OCI-LY7 (cell line): ENCODE results near the gene OR51A2. TPM values are rescaled to one million over a fixed set of nuclear protein-coding genes. Genes with fewer than 3 reads are reported as not detected.
A peak's percentile ranks its signal among the peaks of the same experiment; 100 is the strongest.

Experiments
- BruUV-seq: library from RNA; stranded (reverse); fragments of 400-500 nt; replicated peaks from 2 replicates; lab custom pipeline; 2021; lab: Mats Ljungman, UMichigan
- CTCF ChIA-PET: fragments of 300-600 bp; sonication (Branson Sonifier 250); formaldehyde crosslinking; loops from one replicate; lab custom pipeline; 2022; ENCODE audit warnings: antibody characterized with exemption; ENCODE audit not compliant: unreplicated experiment; lab: Charles Lee
- POLR2A ChIA-PET: fragments of 300-600 bp; sonication (Branson Sonifier 250); formaldehyde crosslinking; loops from one replicate; lab custom pipeline; 2022; ENCODE audit warnings: antibody characterized with exemption; lab: Charles Lee
- DNase-seq: peaks from one replicate; pipeline ENCODE4 v3.0.0-alpha.2; 2015; ENCODE audit warnings: low spot score
- H2AFZ ChIP-seq: fragments of 200-600 bp; sonication (generic), shearing (Covaris generic); 2 replicates; pipeline ENCODE4 v1.6.1; 2014; ENCODE audit warnings: mild to moderate bottlenecking, antibody characterized with exemption, low read length, moderate library complexity
- H3K27ac ChIP-seq: fragments of 200-600 bp; sonication (generic); 2 replicates; pipeline ENCODE4 v1.5.1; 2014; ENCODE audit warnings: mixed run types, low read depth, mild to moderate bottlenecking, moderate library complexity, low read length, inconsistent platforms; ENCODE audit not compliant: poor library complexity, severe bottlenecking
- H3K36me3 ChIP-seq: fragments of 200-600 bp; sonication (generic); 2 replicates; pipeline ENCODE4 v1.6.1; 2014; ENCODE audit warnings: mild to moderate bottlenecking, antibody characterized with exemption, low read length, moderate library complexity, mixed read lengths; ENCODE audit not compliant: insufficient read depth
- H3K4me1 ChIP-seq: fragments of 200-600 bp; sonication (generic); 2 replicates; pipeline ENCODE4 v1.5.1; 2014; ENCODE audit warnings: mild to moderate bottlenecking, low read length; ENCODE audit not compliant: insufficient read depth, poor library complexity, severe bottlenecking
- H3K4me2 ChIP-seq: fragments of 200-600 bp; sonication (generic); 2 replicates; pipeline ENCODE4 v1.6.1; 2014; ENCODE audit warnings: mild to moderate bottlenecking, low read length
- H3K4me3 ChIP-seq: fragments of 200-600 bp; sonication (generic); 2 replicates; pipeline ENCODE4 v1.5.1; 2014; ENCODE audit warnings: mild to moderate bottlenecking, low read depth, low read length; ENCODE audit not compliant: poor library complexity, severe bottlenecking
- H3K79me2 ChIP-seq: fragments of 200-600 bp; sonication (generic); 2 replicates; pipeline ENCODE4 v1.6.1; 2016; ENCODE audit warnings: low read depth, mild to moderate bottlenecking, low read length, moderate library complexity, mixed read lengths; ENCODE audit not compliant: insufficient read depth
- H3K9me2 ChIP-seq: fragments of 200-600 bp; sonication (generic); 2 replicates; pipeline ENCODE4 v1.6.1; 2016; ENCODE audit warnings: mild to moderate bottlenecking, low read length, mixed read lengths; ENCODE audit not compliant: insufficient read depth
- H3K9me3 ChIP-seq: fragments of 200-600 bp; sonication (generic); 2 replicates; pipeline ENCODE4 v1.6.1; 2014; ENCODE audit warnings: mild to moderate bottlenecking, mixed run types, low read length, mixed read lengths
- H4K20me1 ChIP-seq: fragments of 200-600 bp; sonication (generic); 2 replicates; pipeline ENCODE4 v1.6.1; 2014; ENCODE audit warnings: mild to moderate bottlenecking, antibody characterized with exemption, low read length, moderate library complexity, mixed read lengths; ENCODE audit not compliant: insufficient read depth
- EZH2phosphoT487 ChIP-seq: fragments of 200-600 bp; sonication (generic); IDR thresholded peaks from 2 replicates; pipeline ENCODE4 v1.6.1; 2018; ENCODE audit warnings: low read depth, borderline replicate concordance, mild to moderate bottlenecking, mixed run types, antibody characterized with exemption, low read length, moderate library complexity, mixed read lengths
- intact Hi-C: fragments of 100-400 bp; cut with micrococcal nuclease; formaldehyde crosslinking; loops from one replicate; pipeline ENCODE4 v1.10.0; 2022; ENCODE audit not compliant: unreplicated experiment
- total RNA-seq, 2 experiments: library from RNA; depleted of rRNA in 1 of 2; stranded (reverse); fragments of >200 nt in 1 of 2; shearing (Covaris generic) in 1 of 2; gene quantifications; 2 replicates each; pipeline ENCODE4 v1.2.3, GENCODE V29; 2014 to 2022
- TF ChIP-seq, protein P1 (sequence below): fragments of 200-600 bp; sonication (generic); conservative IDR thresholded peaks from 2 replicates; pipeline ENCODE4 v1.5.1; 2014; ENCODE audit warnings: mild to moderate bottlenecking, antibody characterized with exemption, low read length, moderate library complexity, mixed read lengths

Gene OR51A2
- total RNA-seq, 2 experiments from 2014 or later = not detected

- TF ChIP-seq, protein P1, sequence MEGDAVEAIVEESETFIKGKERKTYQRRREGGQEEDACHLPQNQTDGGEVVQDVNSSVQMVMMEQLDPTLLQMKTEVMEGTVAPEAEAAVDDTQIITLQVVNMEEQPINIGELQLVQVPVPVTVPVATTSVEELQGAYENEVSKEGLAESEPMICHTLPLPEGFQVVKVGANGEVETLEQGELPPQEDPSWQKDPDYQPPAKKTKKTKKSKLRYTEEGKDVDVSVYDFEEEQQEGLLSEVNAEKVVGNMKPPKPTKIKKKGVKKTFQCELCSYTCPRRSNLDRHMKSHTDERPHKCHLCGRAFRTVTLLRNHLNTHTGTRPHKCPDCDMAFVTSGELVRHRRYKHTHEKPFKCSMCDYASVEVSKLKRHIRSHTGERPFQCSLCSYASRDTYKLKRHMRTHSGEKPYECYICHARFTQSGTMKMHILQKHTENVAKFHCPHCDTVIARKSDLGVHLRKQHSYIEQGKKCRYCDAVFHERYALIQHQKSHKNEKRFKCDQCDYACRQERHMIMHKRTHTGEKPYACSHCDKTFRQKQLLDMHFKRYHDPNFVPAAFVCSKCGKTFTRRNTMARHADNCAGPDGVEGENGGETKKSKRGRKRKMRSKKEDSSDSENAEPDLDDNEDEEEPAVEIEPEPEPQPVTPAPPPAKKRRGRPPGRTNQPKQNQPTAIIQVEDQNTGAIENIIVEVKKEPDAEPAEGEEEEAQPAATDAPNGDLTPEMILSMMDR = peak; percentile 45; the same call in 1 of the 2 replicates
- no peak for TF ChIP-seq EZH2phosphoT487
- no peaks in the 10 kb centered on the region for H3K79me2 ChIP-seq
- H3K4me3 ChIP-seq = no peak overlapping the region
- CTCF ChIA-PET = no interaction called here
- H3K9me3 ChIP-seq = no peaks in the 10 kb centered on the region
- H3K4me1 ChIP-seq = no peaks in the 10 kb centered on the region
- DNase-seq = no peak
- no peak overlapping the region for H3K27ac ChIP-seq
- H4K20me1 ChIP-seq = no peaks in the 10 kb centered on the region
- H3K4me2 ChIP-seq = no peak overlapping the region
- no TSS peak for BruUV-seq
- intact Hi-C loops = no loop called here
- H2AFZ ChIP-seq = no peak overlapping the region
- H3K36me3 ChIP-seq = no peaks in the 10 kb centered on the region
- H3K9me2 ChIP-seq = no peaks in the 10 kb centered on the region
- POLR2A ChIA-PET = interaction anchor here (0.5 kb wide), 1 partner anchor 126 kb away, joined by 3 read pairs; no protein-coding TSS in a partner anchor
These were observed 35.5 kb upstream of the OR51A2 start for GRCh38 chr11:4991060-4991459.

DNA sequence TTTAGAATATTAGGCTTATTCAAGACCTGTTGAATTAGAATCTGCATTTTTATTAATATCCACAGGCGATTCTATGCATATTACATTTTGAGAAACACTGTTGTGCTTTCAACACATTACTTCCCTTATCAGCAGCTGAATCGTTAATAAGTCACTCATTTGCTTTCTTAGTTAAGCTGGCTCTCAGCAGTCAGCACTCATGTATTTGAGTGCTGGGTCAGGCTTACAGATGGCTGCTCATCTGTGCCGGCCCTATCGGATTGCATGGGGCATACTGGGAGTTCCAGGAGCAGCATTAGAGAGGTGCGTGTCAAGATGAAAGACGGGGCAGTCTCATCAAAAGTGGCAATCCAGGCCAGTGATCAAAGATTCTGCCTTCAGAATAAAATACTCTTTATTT lies 28.3 kb upstream of the OR51A2 start:
- POLR2A ChIA-PET = no interaction called here
- Histone ChIP-seq H3K4me2 (no peak overlapping the region), H3K27ac (no peak overlapping the region), H4K20me1 (no peaks in the 10 kb centered on the region), H2AFZ (no peak overlapping the region), H3K9me3 (no peaks in the 10 kb centered on the region), H3K4me1 (no peaks in the 10 kb centered on the region), H3K4me3 (no peak overlapping the region), H3K79me2 (no peaks in the 10 kb centered on the region), H3K9me2 (no peaks in the 10 kb centered on the region), H3K36me3 (no peaks in the 10 kb centered on the region)
- DNase-seq = no peak
- no TSS peak for BruUV-seq
- CTCF ChIA-PET = no interaction called here
- intact Hi-C loops = no loop called here
- no peak for TF ChIP-seq EZH2phosphoT487
- TF ChIP-seq, protein P1 = no peak

DNA sequence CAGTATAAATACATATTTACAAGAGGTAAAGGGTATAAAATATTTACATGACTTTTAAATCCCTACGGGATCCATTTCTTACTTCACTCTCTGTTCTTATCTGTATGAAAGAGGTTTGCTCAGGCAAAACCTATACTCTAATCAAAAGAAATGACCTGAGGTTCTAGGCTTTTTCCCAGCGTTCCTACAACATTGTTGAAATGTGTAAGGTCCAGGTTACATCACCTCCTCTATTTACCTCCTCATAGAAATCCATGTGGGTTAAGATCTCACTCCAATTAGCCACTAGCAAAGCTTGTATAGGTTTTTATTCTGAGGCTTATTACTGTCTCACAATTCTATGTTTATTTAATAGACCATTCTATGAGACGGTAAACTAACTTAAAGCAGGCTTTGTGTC lies 27.2 kb upstream of the OR51A2 start:
- no peaks in the 10 kb centered on the region for H3K9me3 ChIP-seq
- H3K4me3 ChIP-seq = no peak overlapping the region
- H3K27ac ChIP-seq = no peak overlapping the region
- ChIA-PET POLR2A (no interaction called here), CTCF (no interaction called here)
- no peaks in the 10 kb centered on the region for H3K4me1 ChIP-seq
- no peaks in the 10 kb centered on the region for H4K20me1 ChIP-seq
- DNase-seq = no peak
- BruUV-seq = no TSS peak
- no peak for TF ChIP-seq EZH2phosphoT487
- TF ChIP-seq, protein P1 = no peak
- H2AFZ ChIP-seq = no peak overlapping the region
- no peaks in the 10 kb centered on the region for H3K36me3 ChIP-seq
- no peak overlapping the region for H3K4me2 ChIP-seq
- intact Hi-C loops = no loop called here
- no peaks in the 10 kb centered on the region for H3K9me2 ChIP-seq
- no peaks in the 10 kb centered on the region for H3K79me2 ChIP-seq
